Endodermal cell (in vitro differentiated cells): ENCODE measurements around the gene DENND5A. TPM values are rescaled to one million over a fixed set of nuclear protein-coding genes. Genes with fewer than 3 reads are reported as not detected.
A peak's percentile ranks its signal among the peaks of the same experiment; 100 is the strongest.

Experiments
- DNase-seq: peaks from one replicate; pipeline ENCODE4 v3.0.0-alpha.2; 2017
- H3K27ac ChIP-seq: 2 replicates; pipeline ENCODE4 v1.5.1; 2013; ENCODE audit warnings: mild to moderate bottlenecking, low read depth, low read length, moderate library complexity
- H3K27me3 ChIP-seq: 2 replicates; pipeline ENCODE4 v1.6.1; 2013; ENCODE audit warnings: mild to moderate bottlenecking, low read length, moderate library complexity; ENCODE audit not compliant: insufficient read depth, control insufficient read depth, poor library complexity, severe bottlenecking
- H3K36me3 ChIP-seq: 2 replicates; pipeline ENCODE4 v1.7.0; 2013; ENCODE audit warnings: mild to moderate bottlenecking, low read length, moderate library complexity; ENCODE audit not compliant: control insufficient read depth, insufficient read depth
- H3K4me1 ChIP-seq: one replicate; pipeline ENCODE4 v1.7.0; 2013; ENCODE audit warnings: low read length; ENCODE audit not compliant: control insufficient read depth, insufficient read depth
- H3K4me3 ChIP-seq: 2 replicates; pipeline ENCODE4 v1.5.1; 2013; ENCODE audit warnings: mild to moderate bottlenecking, low read length, moderate library complexity
- H3K9ac ChIP-seq: 2 replicates; pipeline ENCODE4 v1.6.1; 2013; ENCODE audit warnings: mild to moderate bottlenecking, low read length, moderate library complexity; ENCODE audit not compliant: poor library complexity, severe bottlenecking; ENCODE audit errors: extremely low read depth
- H3K9me3 ChIP-seq: 2 replicates; pipeline ENCODE4 v1.6.1; 2013; ENCODE audit warnings: mild to moderate bottlenecking, low read length, moderate library complexity; ENCODE audit not compliant: control insufficient read depth
- H3K27ac Mint-ChIP-seq: 2 replicates; pipeline ENCODE4 v1.8.0; 2020; ENCODE audit warnings: mixed read lengths
- H3K27me3 Mint-ChIP-seq: 2 replicates; pipeline ENCODE4 v1.8.0; 2021; ENCODE audit warnings: mild to moderate bottlenecking, mixed read lengths; ENCODE audit not compliant: insufficient read depth
- H3K36me3 Mint-ChIP-seq: 2 replicates; pipeline ENCODE4 v1.8.0; 2020; ENCODE audit warnings: low read depth, mixed read lengths
- H3K4me1 Mint-ChIP-seq: 2 replicates; pipeline ENCODE4 v1.8.0; 2020; ENCODE audit warnings: mixed read lengths
- H3K4me3 Mint-ChIP-seq: 2 replicates; pipeline ENCODE4 v1.8.0; 2020; ENCODE audit warnings: mild to moderate bottlenecking, moderate library complexity, mixed read lengths
- H3K9me3 Mint-ChIP-seq: 2 replicates; pipeline ENCODE4 v1.8.0; 2020; ENCODE audit warnings: mild to moderate bottlenecking, mixed read lengths
- WGBS, 2 experiments: methylation state at CpG; one replicate each; pipeline versions ENCODE4 v1.1.5 to v1.1.7; 2013; ENCODE audit warnings: missing lambda C conversion rate in 2 of 2, mixed read lengths in 1 of 2; ENCODE audit not compliant: insufficient coverage in 1 of 2, insufficient read length in 1 of 2; 5-methylcytosine and 5-hydroxymethylcytosine counted together
- total RNA-seq, 2 donors: library from RNA; stranded (reverse); fragmentation: NEBNext Ultra II Directional in 1 of 2; extraction: Animal tissue kit (Norgen Biotek cat#: 25700) in 1 of 2; gene quantifications; 2 replicates in 1 of 2; 3 replicates in 1 of 2; pipeline ENCODE4 v1.2.1, GENCODE V29; 2021
- TF ChIP-seq, protein P1 (sequence below): fragments of 200-600 bp; sonication (generic); conservative IDR thresholded peaks from 2 replicates; pipeline ENCODE4 v1.5.0; 2021; ENCODE audit warnings: antibody characterized with exemption, mild to moderate bottlenecking

Gene DENND5A
- total RNA-seq, 2 donors from 2014 or later = 119 to 171 TPM

- Mint-ChIP-seq H3K27me3 (no peaks in the 10 kb centered on the region), H3K4me1 (peaks cover 11% of the 10 kb centered on the region), H3K4me3 (no peak overlapping the region), H3K9me3 (no peaks in the 10 kb centered on the region), H3K36me3 (peaks cover 2% of the 10 kb centered on the region), H3K27ac (peak overlapping the region; percentile 14)
- H3K27ac ChIP-seq = no peak overlapping the region
- DNase-seq = peak; percentile 1
- no peaks in the 10 kb centered on the region for H3K27me3 ChIP-seq
- 93 to 98% methylated on average over 1 to 2 of the region's 2 CpGs for WGBS, 2 experiments
- TF ChIP-seq, protein P1, sequence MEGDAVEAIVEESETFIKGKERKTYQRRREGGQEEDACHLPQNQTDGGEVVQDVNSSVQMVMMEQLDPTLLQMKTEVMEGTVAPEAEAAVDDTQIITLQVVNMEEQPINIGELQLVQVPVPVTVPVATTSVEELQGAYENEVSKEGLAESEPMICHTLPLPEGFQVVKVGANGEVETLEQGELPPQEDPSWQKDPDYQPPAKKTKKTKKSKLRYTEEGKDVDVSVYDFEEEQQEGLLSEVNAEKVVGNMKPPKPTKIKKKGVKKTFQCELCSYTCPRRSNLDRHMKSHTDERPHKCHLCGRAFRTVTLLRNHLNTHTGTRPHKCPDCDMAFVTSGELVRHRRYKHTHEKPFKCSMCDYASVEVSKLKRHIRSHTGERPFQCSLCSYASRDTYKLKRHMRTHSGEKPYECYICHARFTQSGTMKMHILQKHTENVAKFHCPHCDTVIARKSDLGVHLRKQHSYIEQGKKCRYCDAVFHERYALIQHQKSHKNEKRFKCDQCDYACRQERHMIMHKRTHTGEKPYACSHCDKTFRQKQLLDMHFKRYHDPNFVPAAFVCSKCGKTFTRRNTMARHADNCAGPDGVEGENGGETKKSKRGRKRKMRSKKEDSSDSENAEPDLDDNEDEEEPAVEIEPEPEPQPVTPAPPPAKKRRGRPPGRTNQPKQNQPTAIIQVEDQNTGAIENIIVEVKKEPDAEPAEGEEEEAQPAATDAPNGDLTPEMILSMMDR = no peak
- H3K4me3 ChIP-seq = no peak overlapping the region
- peaks cover 10% of the 10 kb centered on the region for H3K4me1 ChIP-seq
- H3K9ac ChIP-seq = no peak overlapping the region
- H3K9me3 ChIP-seq = no peaks in the 10 kb centered on the region
- H3K36me3 ChIP-seq = no peaks in the 10 kb centered on the region
Observed at GRCh38 chr11:9219115-9219514, 46.0 kb downstream of the DENND5A start.

DNA sequence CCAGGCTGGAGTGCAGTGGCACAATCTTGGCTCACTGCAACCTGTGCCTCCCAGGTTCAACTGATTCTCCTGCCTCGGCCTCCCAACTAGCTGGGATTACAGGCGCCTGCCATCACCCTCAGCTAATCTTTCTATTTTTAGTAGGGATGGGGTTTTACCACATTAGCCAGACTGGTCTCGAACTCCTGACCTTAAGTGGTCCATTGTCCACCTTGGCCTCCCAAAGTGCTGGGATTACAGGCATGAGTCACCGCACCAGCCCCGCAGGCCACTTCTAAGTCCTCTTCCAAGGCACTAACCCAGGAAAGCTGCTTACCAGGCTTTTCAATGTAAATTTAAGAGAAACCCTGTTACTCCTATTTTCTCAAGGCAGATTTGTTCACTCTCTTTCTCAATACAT is 50.4 kb downstream of the DENND5A start:
- Histone ChIP-seq H3K9ac (no peak overlapping the region), H3K27me3 (no peaks in the 10 kb centered on the region), H3K9me3 (no peaks in the 10 kb centered on the region), H3K27ac (no peak overlapping the region), H3K4me1 (peaks cover 10% of the 10 kb centered on the region), H3K4me3 (no peak overlapping the region), H3K36me3 (no peaks in the 10 kb centered on the region)
- DNase-seq = peak; percentile 69
- H3K27ac Mint-ChIP-seq = peak overlapping the region; percentile 66
- no peaks in the 10 kb centered on the region for H3K27me3 Mint-ChIP-seq
- H3K4me1 Mint-ChIP-seq = peaks cover 16% of the 10 kb centered on the region
- 83 to 92% methylated on average over 3 to 5 of the region's 5 CpGs for WGBS, 2 experiments
- TF ChIP-seq, protein P1 = no peak
- no peak overlapping the region for H3K4me3 Mint-ChIP-seq
- H3K36me3 Mint-ChIP-seq = peaks cover 2% of the 10 kb centered on the region
- H3K9me3 Mint-ChIP-seq = no peaks in the 10 kb centered on the region

DNA sequence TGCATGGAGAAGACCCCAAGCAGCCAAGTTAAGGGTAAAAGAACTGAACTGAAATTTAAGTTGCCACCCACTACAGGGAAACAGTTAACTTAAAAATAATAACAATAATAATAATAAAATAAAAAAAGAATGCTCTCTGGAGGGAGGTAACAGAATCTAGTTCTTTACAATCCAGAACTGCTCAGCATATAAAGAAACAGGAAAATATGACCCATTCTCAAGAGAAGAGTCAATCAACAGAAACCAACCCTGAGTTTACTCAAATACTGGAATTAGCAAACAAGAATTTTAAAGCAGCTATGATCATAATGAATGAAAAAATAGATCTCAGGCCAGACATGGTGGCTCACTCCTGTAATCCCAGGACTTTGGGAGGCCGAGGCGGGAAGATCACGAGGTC is 53.8 kb downstream of the DENND5A start:
- WGBS, 2 experiments = 95 to 100% methylated on average over 2 to 3 of the region's 3 CpGs
- H3K27ac Mint-ChIP-seq = peak overlapping the region; percentile 24
- H3K27ac ChIP-seq = no peak overlapping the region
- H3K36me3 ChIP-seq = no peaks in the 10 kb centered on the region
- H3K36me3 Mint-ChIP-seq = no peaks in the 10 kb centered on the region
- DNase-seq = no peak
- no peaks in the 10 kb centered on the region for H3K27me3 ChIP-seq
- H3K9me3 ChIP-seq = no peaks in the 10 kb centered on the region
- H3K4me3 ChIP-seq = no peak overlapping the region
- TF ChIP-seq, protein P1 = no peak
- peaks cover 19% of the 10 kb centered on the region for H3K4me1 ChIP-seq
- H3K27me3 Mint-ChIP-seq = no peaks in the 10 kb centered on the region
- no peak overlapping the region for H3K9ac ChIP-seq
- H3K9me3 Mint-ChIP-seq = no peaks in the 10 kb centered on the region
- H3K4me1 Mint-ChIP-seq = peaks cover 43% of the 10 kb centered on the region
- H3K4me3 Mint-ChIP-seq = no peak overlapping the region
